Measurements from ENCODE around the gene STARD13.

STARD13 gene

DNA sequence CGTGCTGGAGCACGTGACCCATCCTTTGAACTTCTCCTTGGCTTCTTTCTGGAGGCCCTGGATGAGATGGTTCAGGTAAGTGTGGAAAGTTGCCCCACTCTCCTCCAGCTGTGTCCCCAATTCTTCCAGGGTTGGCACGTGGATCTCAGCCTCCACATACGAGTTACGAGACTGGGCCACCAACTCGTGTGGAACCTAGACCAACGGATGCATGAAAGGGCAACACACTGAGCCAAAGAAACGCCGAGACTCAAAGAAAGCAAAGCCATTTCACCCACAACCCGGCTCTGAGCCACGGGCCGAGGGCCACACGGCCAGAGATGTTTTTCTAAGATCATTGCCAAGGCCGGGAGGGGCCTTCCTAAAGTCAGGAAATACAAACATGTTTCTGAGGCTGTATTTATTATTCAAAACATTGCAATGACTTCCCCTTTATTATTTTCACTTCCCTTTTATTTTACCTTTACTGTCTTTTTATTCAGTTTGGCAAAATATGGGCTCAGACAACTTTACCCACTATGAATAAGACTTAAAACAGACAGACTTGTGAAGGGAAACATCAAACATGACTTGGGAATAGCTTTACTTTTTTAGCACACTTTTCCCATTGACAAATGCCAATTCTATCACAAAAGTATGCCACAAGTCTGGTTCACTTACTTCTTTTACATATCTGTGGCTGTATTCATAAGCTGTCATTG lies 174.7 kb downstream of the STARD13 start:
- DNase-seq, result no peak

DNA sequence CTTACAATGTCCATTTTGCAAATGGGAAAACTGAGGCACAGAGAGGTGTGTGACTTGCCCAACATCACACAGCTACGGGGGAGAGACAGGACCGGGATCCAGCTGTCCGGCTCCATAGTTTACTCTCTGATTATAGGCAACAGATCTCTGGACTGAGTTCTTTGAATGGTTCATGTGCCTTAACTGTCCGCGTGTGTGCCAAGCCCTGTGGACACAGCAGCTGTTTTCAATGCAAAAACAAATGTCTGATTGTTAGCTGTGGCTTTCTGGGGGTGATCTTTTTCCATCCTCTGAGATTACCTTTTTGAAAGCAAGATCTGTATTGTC lies 175.2 kb downstream of the STARD13 start:
- DNase-seq, result no peak

DNA sequence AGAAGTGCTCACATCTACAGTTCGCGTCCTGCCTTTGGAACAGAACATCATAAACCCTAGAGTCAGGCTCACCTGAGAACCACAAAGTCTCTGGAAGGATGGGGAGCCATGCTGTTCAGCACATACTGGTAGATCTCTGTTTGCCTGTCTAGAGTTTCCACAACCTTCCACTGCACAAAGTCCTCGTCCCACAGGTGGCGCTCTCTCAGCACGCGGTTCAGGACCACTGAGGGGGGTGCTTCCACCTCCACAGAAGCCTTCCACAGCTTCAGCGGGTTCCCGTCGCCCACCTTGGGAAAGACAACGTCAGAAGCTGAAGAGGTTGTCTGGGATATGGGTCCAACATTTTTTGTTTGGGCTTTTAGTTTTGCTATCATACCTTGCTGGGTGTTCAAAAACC lies 175.8 kb downstream of the STARD13 start:
- DNase-seq, result no peak

DNA sequence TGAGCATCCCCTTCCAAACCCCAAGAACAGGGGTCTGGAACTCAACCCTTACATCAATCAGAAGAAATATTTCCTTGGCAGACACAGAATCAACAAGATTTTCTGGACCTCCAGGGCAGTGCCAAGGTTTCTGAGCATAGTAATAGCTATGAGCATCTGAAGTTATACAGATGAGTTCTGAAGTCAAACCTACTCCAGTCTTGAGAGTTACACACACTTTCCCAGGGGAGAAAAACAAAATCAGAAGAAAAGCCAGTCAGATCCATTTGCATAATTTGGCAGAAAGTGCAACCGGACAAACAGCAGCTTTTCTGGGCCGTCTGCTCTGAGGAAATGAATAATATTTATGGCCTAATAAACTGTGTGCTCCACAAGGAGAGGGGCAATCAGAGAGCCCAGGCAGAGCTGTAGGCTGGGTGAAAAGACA lies 176.3 kb downstream of the STARD13 start:
- no peak for DNase-seq

DNA sequence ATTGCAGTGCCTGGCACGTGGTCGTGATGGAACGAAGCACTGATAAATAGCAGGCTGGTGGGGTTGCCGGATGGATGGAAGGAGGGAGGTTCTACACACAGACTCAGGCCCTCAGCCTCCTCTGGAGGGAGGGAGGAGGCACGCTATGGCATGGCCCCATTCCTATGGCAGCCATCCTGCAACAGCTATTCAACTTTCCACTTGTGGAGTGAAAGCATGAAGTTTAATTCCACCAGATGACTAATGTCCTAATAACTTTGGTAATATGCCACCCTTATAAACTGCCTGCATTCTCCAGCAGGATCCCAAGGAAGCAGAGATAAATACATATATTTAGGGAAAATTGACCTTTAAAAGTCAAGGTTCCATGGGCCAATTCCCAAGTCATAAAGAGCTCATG lies 176.9 kb downstream of the STARD13 start:
- no peak for DNase-seq

DNA sequence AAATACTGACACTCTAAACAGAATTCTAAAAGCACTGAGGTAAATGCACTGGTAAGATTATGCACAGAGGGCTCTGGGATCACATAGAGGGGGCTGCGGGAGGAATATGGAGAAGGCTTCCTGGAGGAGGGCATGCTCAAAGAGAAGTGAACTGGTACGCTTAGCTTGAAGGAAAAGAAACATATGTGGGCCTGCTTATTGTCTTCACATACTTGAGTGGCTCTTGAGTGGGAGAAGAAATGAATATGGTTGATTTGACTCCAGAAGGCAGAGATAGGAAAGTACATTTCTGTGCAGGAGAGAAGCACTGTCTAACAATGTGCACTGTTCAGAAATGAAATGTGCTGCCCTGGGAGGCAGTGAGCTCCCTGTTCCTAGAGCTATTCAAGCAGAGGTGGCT lies 178.2 kb downstream of the STARD13 start:
- no peak for DNase-seq

DNA sequence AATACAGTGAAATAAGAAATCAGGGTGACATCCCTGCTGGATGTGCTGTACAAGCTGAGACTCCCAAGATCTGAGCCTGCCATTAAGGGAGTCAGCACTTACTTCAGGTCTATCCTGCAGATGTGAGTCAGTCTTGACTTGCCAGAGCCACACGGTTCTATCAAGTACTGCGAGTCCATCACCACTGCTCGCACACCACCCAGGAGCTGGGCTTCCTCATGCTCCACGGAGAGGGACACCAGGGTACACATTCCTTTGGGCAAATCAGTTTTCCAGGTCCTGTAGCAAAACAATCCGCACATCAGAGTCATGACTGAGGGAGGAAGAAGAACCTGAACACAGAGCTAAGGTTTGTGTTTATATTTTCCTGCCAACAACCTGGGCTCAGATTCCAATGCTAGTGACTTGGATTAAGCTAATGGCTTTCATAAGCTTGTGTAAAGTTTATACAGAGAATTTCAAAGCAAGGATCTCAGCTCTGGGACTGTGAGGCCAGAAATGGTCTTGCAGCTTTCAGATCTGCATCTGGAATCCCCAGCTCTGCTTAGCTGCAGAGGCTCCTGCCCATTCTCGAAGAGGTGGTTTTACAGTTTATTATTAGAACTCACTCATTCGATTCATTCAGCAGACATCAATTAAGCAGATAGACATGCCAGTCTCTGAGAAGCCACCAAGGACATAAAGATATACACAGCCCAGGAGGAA lies 178.7 kb downstream of the STARD13 start:
- DNase-seq, result no peak

DNA sequence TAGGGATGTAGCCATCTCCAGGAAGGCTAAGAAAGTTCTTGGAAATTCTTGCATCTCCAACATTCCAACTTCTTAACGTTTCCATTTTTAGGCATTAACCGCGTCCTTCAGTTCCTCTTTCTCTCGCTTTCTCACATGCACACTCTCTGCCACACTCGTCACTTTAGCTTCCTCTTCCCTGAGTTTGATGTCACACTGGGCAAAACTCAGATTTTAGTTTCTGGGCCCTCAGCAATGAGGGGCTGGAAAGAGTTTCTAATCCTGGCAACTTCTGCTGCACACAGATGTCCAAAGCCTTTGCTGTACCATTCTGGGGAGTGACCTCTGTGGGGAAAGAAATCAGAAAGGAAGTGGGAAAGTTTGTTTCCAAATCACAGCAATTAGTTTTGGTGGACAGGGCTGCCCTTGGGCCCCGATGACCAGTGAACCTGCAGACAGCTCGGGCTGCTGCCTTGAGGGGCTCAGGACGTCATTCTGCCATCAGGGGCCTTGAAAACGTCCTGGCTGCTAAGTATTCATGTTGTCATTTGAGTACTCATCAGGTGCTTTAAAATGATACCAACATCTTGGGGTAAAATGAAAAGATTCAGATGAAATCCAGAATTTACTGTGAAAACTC lies 180.1 kb downstream of the STARD13 start:
- DNase-seq, result no peak

DNA sequence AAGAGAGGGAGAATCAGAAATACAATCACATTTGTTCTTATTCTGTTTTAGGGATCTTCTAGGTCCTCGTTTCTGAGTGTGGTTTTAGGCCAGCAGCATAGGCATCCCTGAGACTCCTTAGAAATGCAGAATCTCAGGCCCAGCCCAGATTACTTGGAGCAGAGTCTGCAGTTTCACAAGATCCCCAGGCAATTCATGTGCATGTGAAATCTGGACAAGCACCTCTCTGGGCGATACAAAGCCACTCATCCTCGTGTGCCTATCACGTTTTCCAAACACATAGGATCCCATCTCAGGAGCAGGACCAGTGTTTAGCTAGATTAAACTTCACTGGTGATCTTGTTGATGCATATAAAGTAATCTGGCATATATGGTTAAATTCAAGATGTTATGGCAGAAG lies 182.1 kb downstream of the STARD13 start:
- no peak for DNase-seq

DNA sequence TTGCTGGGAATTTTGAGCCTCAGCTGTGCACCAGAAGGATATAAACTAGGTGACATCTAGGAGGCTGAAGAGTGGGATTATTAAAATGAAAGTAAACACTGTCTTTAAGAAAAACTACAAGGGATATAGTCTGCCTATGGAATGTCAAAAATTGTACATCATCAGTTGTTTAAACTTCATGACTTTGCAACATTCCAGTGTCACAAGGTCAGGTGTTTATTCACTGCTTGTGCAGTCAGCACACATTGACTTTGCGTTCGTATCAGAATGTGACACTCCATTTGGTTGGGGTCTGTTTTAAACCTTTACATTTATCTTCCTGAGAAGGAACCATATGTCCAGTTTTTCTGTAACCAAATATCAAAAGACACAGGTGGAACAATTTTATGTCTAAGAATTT lies 183.7 kb downstream of the STARD13 start:
- DNase-seq, result no peak

DNA sequence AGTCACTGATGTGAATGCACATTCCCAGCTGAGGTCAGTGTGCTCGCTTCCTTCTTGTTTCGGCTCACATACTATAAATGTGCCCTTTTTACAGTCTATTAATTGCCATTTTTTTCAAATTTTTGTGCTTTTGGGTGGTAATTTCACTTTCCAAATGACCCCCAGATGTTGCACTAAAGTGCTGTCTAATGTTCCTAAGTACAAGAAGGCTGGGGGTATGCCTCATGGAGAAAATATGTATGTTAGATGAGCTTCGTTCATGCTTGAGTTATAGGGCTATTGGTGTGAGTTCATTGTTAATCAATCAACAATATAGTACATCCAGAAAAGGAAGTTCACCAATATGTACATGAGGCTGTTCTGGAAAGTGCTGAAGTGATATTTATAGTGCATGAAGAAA lies 184.7 kb downstream of the STARD13 start:
- no peak for DNase-seq

DNA sequence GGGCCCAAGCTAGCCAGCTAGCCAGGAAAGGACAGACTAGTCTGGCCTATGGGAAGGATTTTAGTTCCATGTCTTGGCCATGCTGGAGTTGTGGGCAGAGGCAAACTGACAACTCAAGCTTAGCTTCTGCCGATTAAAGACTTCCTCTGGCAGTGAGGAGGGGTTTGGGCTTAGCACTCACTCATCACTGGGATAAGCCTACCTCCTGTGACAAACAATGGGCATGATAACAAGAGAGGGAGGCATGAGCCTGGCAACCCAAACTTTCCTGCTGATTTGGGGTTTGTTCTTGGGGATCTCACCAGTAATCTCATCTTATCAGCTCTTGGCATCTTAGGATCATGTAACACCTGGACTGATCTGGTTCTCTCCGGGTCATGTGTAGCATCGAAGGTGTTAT lies 185.7 kb downstream of the STARD13 start:
- no peak for DNase-seq

DNA sequence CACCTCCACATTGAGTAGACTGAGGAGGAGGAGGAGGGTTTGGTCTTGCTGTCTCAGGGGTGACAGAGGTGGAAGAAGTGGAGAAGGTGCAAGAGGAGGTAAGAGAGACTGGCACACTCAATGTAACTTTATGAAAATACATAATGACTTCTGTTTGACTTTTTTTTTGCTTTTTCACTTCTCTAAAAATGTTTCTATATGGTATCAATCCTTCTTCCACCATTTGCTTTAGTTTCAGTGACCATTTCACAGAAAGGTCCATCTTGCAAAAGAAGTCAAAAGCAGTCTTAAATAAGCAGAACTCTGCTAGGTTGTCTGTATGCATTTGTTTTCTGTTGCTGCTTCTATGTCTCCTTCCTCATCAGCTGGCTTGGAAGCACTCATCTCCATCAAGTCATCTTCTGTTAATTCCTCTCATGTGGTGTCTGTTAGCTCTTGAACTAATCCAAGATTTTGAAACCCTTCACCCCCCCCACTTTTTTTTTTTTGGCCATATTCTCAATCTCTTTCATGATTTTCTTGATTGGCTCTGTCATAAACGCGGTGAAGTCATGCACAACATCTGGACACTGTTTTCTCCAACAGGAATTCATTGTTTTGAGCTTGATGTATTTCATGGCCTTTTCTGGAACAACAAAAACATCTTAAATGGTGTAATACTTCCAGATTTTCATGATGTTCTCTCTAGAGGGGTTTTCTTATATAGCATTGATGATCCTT lies 188.5 kb downstream of the STARD13 start:
- DNase-seq, result no peak

DNA sequence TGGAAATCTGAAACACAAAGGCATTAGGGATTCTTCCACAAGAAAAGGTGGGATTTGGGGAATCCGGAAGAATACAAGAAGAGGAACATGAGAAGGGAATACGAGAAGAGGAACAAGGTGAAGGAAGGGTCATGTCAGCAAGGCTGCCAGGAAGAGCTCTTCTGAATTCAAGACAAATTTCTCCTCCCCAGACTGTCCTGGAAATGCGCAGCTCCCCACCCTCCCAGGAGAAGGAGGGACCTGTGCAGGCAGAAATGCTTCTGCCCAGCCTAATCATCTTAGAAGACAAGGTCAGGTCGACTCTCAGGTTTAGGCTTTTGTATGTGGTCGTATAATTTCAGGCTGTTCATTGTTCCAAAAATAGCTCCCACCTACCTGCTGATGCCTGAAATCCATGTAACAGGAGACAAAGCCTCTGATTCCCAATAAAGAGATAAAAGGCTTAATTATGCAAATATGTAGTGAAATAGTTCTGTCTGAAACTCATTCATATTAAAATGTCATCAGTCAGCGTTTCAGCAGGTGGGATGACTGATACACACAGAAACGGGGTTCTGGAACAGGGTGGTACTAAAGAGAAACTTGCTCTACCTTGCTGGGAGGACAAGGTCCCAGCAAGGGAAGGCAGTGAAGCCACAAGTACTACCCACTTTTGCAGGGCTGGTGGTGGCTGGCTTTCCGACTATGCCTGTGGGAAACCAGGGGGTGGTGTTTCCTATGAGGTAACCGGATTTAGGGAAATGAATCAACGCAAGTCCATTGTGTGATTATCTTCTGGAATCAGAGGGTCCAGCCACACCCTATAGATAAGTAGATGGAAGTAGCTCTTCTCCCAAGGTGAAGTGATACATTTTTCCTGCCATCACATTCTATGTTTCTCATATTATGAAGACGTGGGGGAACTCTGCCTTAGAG lies 193.2 kb downstream of the STARD13 start:
- no peak for DNase-seq

DNA sequence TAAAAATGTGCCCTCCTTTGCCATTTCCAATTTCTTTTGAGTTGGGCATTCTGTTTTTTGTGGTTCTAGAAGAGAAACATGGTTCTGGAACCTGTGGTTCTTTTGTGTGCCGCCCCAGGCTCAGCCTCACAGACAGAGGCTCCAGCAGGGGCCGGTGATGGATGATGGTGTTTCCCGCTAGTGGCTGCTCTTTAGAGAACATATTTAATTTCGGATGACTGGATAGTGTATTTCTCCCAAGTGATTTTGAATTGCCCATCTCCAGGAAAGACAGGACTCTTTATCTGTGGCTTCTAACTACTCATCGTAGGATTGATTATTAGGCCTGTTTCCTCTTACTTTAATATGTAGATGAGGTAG lies 194.2 kb downstream of the STARD13 start:
- no peak for DNase-seq

DNA sequence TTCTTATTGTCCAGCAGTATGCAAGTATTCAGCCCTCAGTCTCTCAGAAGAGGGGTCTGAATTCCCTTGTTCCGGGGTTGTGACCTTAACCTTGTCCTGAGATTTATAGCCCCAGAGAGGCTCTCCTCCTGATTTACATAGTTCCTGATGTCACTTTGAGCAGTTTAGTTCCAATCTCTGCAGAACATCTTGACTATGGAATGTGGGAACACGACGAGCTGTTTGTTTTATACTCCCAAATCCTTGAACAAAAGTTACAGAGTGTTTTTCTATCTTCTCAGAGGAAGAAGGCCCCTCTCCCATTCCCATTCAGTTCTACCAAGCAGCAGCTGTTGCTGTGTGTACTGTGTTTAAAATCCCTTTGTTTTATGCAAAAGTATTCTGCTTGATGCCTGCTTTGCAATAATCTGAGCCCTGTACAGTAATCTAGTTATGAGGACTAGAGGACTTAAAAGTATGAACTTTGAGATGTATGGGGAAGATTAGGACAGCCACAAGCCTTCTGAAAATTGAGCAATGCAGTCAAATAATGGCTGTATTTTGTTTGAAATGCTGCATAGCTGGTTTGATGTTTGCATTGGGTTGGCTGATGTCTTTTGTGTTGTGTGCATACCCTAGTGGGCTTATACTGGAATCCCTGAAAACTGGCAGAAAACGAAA lies 194.7 kb downstream of the STARD13 start:
- no peak for DNase-seq

DNA sequence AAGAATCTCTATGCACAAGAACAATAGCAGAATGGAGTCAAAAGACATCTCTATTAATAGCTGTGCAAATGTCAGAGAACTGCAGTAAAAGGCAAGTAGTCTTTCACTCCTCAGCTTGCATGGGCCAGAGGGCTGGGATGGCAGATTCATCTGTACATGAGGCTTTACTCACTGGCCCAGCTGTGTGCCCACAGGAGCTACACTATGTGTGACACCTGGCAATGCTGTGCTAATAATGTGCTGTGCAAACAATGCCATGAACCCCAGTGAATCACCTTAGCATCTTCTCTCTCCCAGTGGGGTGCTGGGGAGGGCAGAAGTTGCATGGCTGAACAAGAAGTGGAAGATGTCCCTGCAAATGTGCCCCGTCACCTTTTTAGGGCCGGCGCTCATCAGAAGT lies 196.2 kb downstream of the STARD13 start:
- DNase-seq, result no peak

DNA sequence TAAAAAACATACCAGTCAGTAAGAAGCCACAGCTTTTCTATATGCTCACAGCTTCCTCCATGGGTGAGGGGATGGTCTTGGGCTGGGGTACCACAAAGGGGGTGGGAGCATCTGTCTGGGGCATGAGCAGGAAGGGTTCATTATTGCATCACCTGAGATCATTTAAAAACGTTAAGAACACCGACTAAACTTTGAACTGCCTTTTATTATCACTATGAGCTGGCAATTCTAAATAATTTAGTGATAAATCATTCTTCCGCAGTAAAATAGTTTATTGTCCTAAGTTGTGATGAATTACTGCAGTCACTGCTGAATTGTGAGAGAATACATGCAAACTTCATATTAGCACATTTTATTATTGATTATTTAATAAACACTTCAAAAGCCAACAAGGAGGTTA lies 197.8 kb downstream of the STARD13 start:
- DNase-seq, result no peak

DNA sequence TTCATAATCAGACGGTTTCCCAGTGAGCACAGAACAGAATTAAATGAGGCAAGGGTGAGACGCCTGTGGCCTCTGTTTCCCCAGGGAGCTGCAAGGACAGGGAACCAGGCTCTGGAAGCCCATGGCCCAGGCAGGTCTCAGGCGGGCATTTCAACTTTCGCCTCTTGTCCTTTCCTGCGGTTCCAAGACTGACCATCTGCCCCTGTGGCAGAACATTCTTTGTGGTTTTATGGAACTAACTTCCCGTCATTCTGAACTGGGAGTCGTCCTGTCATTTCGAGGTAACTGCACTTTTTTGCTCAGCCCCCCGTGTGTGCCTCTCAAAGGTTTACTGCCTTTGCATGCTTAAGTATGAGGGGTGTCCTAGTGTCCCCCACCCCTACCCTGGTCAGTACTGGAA lies 198.5 kb downstream of the STARD13 start:
- DNase-seq, result no peak

DNA sequence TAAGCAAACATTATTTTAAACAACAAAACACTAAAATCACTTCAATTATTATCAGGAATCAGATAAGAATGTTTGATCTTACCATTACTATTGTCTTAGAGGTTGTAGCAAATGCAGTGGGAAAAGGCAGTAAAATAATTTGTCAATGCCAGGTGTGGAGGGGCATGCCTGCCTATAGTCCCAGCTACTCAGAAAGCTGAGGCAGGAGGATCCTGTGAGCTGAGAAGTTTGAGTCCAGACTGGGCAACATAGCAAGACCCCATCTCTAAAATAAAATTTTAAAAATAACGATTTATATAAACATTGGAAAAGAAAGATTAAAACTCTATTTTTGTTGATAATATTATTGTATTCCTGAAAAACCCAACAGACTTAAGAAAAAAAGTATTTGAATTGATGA lies 202.5 kb downstream of the STARD13 start:
- no peak for DNase-seq

DNA sequence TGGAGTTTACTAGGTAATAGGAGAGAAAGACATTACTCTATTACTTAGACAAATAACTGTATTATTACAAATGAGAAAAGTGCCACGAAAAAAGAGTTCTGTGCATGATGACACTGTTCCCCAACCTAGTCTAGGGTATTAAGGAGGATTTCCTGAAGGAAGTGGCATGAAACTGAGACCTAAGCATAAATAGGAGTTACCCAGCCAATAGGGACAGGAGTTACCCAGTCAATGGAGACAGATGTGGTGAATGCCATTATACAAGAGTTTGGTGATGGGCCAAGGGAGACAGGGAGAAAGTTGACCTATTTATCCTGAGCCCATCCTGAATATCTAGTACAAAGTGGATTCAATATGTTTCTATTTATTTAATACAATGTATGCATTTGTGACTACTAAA lies 203.9 kb downstream of the STARD13 start:
- no peak for DNase-seq

DNA sequence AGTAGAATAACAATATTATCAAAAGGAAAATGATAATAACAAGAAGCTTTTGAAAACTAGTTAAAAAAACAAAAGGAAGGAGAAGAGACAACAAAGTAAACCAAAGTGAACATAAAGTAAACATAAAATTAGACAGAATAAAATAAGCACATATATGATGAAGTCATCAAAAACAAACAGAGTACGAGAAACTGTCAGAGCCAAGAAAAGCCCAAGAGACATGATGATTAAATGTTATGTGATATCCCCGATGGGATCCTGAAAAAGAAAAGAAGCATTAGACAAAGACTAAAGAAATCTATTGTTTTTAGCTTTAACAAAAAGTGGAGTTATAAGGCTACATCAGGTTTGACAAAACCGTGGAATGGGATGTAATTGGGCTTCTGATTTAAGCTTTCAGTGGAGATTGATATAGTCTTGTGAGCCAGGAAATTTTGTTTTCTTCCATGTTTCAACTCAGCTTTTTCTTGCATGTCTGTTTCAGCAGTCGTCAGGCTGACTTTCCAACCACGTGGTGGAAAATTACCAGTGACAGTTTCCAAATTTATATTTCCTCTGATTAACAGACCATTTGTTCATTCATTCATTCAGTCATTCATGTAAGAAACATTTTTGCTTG lies 204.5 kb downstream of the STARD13 start:
- DNase-seq, result no peak

All from NCI-H2029 treated with DMSO at 0.1 percent for 48 hours (cell line).